T-helper 1 cell treated with Interleukin-12 subunit alpha and Interleukin-12 subunit beta and Interleukin-4 antibody, amounts not matched to agents 30 μg/mL and 1 μg/mL, for 36 hours (primary cell): ENCODE results near the gene STAB1.

Source experiments
- H3K27ac Mint-ChIP-seq: one replicate; pipeline ENCODE4 v1.8.0; 2021; ENCODE audit warnings: mild to moderate bottlenecking, mixed read lengths
- H3K27me3 Mint-ChIP-seq: one replicate; pipeline ENCODE4 v1.8.0; 2021; ENCODE audit warnings: low read depth, mixed read lengths
- H3K36me3 Mint-ChIP-seq: one replicate; pipeline ENCODE4 v1.8.0; 2021; ENCODE audit warnings: low read depth, mixed read lengths
- H3K4me1 Mint-ChIP-seq: one replicate; pipeline ENCODE4 v1.8.0; 2021; ENCODE audit warnings: low read depth, mixed read lengths
- H3K4me3 Mint-ChIP-seq: one replicate; pipeline ENCODE4 v1.8.0; 2021; ENCODE audit warnings: mild to moderate bottlenecking, moderate library complexity, mixed read lengths
- H3K9me3 Mint-ChIP-seq: one replicate; pipeline ENCODE4 v1.8.0; 2021; ENCODE audit warnings: mixed read lengths

The STAB1 gene

DNA sequence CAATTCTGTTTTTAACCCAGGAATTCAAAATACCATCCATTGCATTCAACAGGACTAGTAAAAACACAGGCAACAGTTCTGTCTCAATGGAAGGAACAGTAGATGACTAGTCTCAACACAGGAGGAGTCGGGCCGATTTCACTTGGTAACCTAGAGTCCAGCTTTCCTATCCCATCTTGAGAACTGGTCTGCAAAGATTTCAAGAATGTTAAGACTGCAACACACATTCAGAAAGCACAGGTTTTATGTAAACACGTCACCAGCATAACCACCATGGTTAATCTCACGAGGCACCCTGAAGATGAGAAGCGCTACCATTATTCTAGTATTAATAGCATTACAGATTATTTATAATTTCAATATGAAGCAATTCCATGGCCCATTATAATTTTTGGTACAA lies 63.3 kb downstream of the STAB1 start:
- Mint-ChIP-seq H3K4me1 (no peaks in the 10 kb centered on the region), H3K27ac (no peak overlapping the region), H3K9me3 (no peaks in the 10 kb centered on the region), H3K4me3 (no peak overlapping the region), H3K36me3 (peaks cover 48% of the 10 kb centered on the region), H3K27me3 (no peaks in the 10 kb centered on the region)

DNA sequence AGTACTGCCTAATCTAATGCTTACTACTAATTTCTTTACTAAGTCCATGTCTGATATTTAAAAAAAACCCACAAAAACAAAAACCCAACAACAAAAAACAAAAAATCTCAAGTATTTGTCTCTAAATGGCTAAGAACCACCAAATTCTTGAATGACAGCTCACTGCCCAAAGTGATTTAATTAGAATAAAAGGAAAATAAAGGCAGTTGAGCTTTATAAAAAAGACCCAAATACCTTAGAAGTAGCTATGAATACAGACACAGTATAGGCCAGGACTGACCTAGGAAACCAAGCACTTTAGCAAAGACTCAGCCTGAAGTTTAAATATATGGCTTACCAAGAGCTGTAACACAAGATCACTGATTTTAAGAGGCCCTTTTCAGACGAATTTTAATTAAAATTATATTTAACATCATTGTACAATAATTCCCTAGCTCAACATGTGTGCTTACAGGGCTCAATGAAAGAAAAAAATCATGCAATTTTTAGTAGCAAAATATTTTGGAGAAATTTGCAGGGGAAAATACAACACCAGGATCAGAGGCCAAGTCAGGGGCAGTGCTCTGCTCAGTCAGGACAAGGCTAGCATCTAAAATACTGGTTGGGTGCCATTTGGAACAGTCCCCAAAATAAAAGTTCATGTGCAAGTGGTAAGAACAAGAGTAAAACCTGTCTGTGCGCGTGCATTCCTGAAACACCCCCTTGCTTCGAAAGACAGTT lies 66.0 kb downstream of the STAB1 start:
- no peak overlapping the region for H3K4me3 Mint-ChIP-seq
- no peak overlapping the region for H3K27ac Mint-ChIP-seq
- H3K36me3 Mint-ChIP-seq = peaks cover 40% of the 10 kb centered on the region

DNA sequence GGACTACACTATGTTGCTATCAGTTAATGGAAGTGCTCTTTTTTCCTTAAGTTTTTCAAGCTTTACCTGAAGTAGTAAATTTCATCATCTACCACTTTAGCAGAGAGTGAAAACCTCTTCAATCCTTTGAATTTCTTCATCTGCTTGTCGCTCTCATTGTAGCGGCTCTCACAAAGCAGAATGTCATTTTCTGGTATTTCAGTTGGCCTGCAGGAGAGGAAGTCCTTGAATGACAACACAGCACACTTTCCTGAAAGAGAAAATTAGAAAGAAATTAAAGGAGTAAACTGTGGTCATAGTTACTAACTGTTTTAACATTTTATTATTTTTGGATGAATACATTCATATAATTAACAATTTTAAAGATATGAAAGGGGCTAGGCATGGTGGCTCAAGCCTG lies 68.8 kb downstream of the STAB1 start:
- Mint-ChIP-seq H3K27ac (no peak overlapping the region), H3K9me3 (no peaks in the 10 kb centered on the region), H3K4me1 (no peaks in the 10 kb centered on the region), H3K27me3 (no peaks in the 10 kb centered on the region), H3K36me3 (peaks cover 37% of the 10 kb centered on the region), H3K4me3 (no peak overlapping the region)

More for the DNA sequence above, 66.0 kb downstream of the STAB1 start:
- H3K9me3 Mint-ChIP-seq = no peaks in the 10 kb centered on the region
- no peaks in the 10 kb centered on the region for H3K4me1 Mint-ChIP-seq
- H3K27me3 Mint-ChIP-seq = no peaks in the 10 kb centered on the region

DNA sequence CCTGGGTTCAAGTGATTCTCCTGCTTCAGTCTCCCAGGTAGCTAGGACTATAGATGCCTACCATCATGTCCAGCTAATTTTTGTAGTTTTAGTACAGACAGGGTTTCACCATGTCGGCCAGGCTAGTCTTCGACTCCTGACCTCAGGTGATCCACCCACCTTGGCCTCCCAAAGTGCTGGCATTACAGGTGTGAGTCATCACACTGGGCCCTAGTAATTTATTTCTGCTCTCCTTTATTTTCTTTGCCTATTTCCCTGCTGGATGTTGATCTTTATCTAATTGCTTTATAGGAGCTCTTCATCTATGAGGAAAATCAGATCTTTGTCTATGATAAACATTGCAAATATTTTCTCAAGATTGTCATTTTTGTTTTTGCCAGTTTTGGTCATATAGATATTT lies 72.9 kb downstream of the STAB1 start:
- Mint-ChIP-seq H3K27ac (no peak overlapping the region), H3K4me3 (no peak overlapping the region), H3K36me3 (peaks cover 11% of the 10 kb centered on the region), H3K4me1 (no peaks in the 10 kb centered on the region), H3K27me3 (no peaks in the 10 kb centered on the region), H3K9me3 (no peaks in the 10 kb centered on the region)

DNA sequence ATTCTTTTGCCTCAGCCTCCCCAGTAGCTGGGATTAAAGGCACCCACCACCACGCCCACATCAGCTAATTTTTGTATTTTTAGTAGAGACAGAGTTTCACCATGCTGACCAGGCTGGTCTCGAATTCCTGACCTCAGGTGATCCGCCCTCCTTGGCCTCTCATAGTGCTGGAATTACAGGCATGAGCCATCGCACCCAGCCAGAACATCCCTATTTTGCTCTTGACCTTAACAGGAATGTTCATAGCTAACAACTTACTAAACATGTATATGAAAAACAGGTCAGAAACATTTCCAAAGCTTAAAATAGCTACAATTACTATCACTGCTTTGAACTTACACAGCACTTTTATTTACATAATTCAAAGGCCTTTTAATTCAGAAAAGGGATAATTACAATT lies 74.9 kb downstream of the STAB1 start:
- Mint-ChIP-seq H3K9me3 (no peaks in the 10 kb centered on the region), H3K36me3 (peaks cover 18% of the 10 kb centered on the region), H3K27me3 (no peaks in the 10 kb centered on the region), H3K4me3 (no peak overlapping the region), H3K27ac (no peak overlapping the region), H3K4me1 (no peaks in the 10 kb centered on the region)

DNA sequence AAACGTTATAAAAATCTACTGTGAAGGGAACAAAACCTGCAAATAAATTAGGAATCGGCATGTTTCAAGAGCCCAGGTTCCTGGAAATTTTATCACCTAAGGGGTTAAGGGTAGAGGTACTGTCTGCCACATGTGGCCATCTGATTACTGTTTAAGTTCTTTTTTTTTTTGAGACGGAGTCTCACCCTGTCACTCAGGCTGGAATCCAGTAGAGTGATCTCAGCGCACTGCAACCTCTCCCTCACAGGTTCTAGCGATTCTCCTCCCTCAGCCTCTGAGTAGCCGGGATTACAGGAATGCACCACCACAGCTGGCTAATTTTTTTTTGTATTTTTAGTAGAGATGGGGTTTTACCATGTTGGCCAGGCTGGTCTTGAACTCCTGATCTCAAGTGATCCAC lies 77.1 kb downstream of the STAB1 start:
- H3K9me3 Mint-ChIP-seq = no peaks in the 10 kb centered on the region
- no peaks in the 10 kb centered on the region for H3K4me1 Mint-ChIP-seq
- H3K4me3 Mint-ChIP-seq = no peak overlapping the region
- H3K36me3 Mint-ChIP-seq = peaks cover 26% of the 10 kb centered on the region
- H3K27me3 Mint-ChIP-seq = no peaks in the 10 kb centered on the region
- no peak overlapping the region for H3K27ac Mint-ChIP-seq
